Activated CD8-positive, alpha-beta memory T cell treated with anti-CD3 and anti-CD28 coated beads for 24 hours (primary cell): Measurements from ENCODE around the gene IL32.
A peak's percentile ranks its signal among the peaks of the same experiment; 100 is the strongest.

Source experiments
- DNase-seq: peaks from one replicate; pipeline ENCODE4 v3.0.0-alpha.2; 2020

The IL32 gene

GRCh38 chr16:3028716-3029319, 36.6 kb upstream of the IL32 start:
- DNase-seq, result peak; percentile 68

DNA sequence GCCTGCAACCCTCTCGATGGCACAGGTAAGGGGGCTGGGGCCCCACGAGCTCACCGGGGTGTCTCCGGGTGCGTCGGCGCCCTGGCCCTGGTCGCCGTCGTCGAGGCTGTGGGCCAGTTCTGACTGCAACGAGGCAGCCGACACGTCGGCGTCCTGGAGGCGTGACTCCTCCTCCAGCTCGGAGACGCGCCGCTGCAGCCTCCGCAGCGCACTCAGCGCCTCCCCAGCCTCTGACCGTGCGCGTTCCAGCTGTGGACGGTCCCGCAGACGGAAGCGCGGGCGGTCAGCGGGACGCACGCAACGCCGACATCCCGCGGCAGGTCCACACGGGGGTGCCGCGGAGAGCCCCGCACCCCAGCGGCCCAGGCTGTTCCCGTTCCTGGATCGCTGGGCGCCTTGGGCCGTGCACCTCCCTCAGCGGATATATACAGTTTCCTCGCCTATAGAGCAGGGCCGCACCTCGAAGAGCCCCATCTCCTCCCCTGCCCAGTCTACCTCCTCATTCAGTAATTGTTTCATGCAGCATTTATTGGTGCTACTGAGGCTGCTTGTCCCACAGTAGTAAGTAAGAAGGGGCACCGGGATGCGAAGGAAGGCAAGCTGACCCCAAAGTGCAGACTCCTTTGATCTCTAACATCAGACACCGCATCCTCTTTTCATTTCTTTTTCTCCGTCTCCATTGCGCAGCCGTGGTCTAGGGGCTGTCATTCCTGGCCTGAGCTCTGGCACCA, 35.8 kb upstream of the IL32 start:
- peak; percentile 69 for DNase-seq

DNA sequence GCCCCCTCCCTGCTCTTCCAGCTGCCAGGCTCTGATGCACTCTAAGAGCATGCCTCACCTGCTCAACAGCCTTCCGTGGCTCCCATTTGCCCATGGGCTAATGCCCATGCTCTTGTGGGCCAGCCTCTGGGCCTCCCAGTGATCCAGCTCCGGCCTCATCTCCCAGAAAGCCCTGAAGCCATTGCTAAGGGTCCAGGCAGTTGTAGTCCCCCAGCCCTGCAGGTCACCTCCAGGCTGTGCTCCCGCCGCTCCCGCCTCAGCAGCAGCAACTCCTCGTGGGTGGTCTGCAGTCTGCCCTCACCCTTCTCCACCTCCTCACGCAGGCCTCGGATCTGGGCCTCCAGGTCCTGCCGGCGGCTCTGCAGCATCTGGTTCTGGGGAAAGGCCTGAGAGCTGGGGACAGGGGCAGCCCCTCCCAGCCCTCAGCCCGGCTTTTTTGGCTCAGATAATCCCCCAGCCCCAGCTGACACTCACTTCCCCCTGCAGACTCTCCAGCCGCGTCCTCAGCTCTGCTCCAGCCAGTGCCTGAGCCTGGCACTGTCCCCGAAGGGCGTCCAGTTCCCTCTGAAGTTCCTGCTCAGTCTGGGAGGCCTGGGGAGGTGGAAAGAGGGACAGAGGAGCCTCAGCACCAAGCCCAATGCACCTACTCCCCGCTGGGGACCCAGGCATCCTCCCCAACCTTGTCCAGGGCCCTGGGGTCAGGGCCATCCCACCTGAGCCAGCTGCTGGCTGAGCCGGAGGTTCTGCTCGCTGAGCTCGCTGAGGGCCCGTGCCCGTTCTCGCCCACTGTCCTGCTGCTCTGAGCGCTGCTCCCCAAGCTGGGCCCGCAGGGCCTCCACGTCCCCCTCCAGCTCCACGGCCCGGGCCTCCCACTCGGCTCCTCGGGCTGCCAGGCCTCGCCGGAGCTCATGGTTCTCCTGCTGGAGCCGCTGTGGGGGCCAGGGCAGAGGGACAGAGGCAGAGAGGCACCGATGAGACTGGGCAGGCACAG, 34.9 kb upstream of the IL32 start:
- no peak for DNase-seq

GRCh38 chr16:3032624-3033023, 32.8 kb upstream of the IL32 start:
- no peak for DNase-seq

GRCh38 chr16:3035289-3035971, 30.0 kb upstream of the IL32 start:
- no peak for DNase-seq

GRCh38 chr16:3035972-3036725, 29.3 kb upstream of the IL32 start:
- no peak for DNase-seq

DNA sequence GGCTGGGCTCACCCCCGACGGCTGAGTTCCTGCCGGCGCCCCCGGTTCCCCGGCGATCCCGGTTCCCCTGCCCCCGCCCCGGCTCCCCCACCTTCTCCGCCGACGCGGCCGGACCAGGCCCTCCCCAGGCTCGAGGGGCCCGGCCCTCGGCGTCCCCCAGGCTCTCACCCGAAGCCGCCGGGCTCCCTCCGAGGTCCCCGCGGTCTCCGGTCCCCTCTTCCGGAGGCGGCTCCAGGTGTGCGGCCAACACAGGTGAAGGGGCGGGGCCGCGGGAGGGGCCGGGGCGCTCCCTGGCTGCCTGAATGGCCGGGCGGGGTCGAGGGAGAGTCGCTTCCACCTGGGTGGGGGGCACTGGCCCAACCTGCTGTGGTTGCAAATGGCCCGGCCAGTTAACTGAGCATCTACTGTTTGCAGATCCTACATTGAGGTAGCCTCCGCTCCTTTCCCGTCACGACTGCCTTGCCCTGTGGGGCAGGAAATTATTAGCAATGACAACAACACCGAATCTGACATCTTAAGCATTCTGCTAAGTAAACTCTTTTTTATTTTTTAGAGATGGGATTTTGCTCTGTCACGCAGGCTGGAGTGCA, 28.6 kb upstream of the IL32 start, which contains the start of gene BICDL2:
Gene BICDL2 (minus strand): TSS at position 219 of the 590 bp plus-strand sequence. CDS start 1,448 bp downstream, outside the sequence.
- no peak for DNase-seq

GRCh38 chr16:3038256-3038655, 27.2 kb upstream of the IL32 start:
- DNase-seq, result no peak

DNA sequence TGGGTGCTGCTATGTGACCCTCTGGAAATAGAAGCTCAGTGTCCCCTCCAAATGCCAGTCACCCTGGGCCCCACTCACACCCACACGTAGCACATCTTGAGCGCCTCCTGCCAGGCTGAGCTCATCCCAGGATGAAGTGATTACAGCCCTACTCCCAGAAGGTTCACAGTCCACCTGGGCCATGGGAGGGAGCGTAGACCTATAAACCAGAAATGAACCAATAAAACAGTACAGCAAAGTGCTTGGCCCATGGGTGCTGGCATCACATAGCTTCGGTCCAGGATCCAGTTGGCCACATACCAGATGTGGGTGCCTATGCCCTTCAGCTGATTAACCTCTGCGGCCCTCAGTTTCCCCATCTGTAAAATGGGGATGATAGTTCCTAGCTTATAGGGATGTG, 26.5 kb upstream of the IL32 start:
- no peak for DNase-seq

DNA sequence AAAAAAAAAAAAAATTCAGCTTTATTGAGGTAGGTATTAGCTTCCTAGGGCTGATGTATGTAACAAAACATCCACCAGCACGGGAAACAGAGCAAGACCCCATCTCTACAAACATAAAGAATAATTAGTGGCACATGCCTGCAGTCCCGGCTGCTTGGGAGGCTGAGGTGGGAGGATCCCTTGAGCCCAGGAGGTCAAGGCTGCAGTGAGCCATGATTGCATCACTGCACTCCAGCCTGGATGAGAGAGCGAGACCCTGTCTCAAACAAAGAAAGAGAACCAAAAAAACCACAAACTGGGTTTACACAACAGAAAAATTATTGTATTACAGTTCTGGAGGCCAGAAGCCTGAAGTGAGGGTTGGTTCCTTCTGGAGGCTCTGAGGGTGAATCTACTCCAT, 23.1 kb upstream of the IL32 start:
- DNase-seq, result no peak

DNA sequence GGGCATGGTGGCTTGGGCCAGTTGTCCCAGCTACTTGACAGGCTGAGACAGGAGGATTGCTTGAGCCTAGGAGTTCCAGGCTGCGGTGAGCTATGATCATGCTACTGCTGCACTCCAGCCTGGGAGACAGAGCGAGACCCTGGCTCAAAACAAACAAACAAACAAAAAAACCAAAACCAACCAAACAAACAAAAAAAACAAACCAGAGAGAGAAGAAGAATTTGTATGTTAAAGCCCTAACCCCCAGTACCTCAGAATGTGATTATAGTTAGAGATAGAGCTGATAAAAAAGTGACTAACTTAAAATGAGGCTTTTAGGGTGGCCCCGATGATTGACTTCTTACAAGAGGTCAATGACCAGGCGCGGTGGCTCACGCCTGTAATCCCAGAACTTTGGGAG, 20.7 kb upstream of the IL32 start:
- DNase-seq, result no peak

DNA sequence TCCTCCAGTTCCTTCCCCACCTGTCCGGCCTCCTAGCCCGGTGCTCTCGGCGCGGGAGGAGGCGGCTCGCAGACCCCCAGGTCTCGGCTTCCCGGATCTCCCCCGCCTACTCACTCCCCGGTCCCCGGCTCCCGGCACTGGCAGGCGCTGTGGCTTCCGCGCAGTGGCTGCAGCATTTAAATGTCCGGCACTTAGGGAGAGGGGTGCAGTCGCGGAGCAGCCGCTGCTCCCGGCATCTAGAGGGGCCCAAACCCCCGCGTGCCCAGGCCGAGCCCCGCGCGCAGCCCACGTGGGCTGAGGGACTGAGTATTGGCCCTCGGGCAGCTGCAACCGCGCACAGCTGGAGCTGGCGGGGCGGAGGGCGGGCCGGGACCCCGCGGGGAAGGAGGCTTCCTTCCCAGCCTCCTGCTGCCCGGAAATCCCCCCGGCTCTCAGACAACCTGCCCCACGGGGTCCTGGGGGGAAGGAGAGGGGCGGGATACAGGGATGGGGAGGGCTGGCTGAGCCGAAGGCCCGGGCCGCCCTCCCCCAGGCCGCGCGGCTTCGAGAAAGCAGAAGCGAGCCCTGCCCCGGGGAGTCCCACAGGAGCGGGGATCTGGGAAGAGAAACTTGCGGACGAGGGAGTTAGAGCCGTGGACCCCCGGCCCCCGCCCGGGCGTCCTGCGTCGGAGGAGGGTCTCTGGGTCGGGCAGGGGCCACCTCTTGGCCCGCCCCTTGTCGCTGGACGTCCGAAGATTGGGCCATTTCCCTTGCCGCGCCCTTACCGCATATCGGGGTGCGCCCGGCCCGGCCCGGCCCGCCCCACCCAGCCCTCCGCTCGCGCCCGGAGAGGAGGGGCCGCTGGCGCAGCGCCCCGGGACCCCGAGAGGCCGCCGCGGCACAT, 19.4 kb upstream of the IL32 start, which contains the start of gene MMP25:
Gene MMP25 (plus strand): TSS at position 804 of the 883 bp plus-strand sequence. CDS start 357 bp downstream, outside the sequence.
- peak; percentile 69 for DNase-seq

DNA sequence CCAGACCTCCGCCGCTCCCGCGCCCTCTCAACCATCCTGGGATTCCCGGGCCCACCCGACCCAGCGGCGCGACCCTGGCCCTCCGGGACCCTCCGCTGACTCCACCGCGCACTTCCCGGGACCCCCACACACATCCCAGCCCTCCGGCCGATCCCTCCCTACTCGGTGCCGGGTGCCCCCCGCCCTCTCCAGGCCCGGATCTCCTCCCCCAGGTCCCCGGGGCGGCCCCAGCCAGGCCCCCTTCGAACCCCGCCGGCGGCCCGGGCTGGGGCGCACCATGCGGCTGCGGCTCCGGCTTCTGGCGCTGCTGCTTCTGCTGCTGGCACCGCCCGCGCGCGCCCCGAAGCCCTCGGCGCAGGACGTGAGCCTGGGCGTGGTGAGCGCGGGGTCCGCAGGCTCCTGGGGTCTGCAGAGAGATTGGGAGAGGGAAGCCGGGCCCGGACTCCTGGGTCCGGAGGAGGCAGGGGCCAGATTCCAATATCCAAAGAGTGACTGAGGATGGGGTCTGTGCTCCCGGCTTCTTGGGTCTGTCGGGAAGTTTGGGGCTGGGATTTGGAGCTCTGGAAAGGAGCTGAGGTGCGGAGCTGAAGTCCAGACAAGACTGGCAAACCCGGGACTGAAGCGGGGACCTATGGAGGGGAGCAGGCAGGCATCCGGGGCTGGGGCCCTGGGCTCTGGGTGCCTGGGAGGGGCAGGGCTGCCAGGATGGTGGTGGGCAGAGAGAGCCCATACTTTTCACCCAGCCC, 18.6 kb upstream of the IL32 start:
- DNase-seq, result no peak

- DNase-seq, result no peak
These were observed 18.1 kb upstream of the IL32 start for GRCh38 chr16:3047387-3047720.

DNA sequence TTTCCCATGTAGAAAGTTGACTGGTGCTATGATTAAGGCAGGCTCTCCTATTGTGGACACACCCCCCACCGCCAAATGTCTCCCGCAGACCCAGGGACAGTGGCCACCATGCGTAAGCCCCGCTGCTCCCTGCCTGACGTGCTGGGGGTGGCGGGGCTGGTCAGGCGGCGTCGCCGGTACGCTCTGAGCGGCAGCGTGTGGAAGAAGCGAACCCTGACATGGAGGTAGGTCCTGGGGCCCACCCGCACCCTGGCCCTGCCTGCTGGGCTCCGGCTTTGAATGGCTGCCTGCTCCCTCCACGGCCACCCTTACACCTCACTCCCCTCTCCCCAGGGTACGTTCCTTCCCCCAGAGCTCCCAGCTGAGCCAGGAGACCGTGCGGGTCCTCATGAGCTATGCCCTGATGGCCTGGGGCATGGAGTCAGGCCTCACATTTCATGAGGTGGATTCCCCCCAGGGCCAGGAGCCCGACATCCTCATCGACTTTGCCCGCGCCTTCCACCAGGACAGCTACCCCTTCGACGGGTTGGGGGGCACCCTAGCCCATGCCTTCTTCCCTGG, 15.4 kb upstream of the IL32 start:
- no peak for DNase-seq

GRCh38 chr16:3050487-3050886, 15.0 kb upstream of the IL32 start:
- no peak for DNase-seq

GRCh38 chr16:3051009-3051408, 14.4 kb upstream of the IL32 start:
- DNase-seq, result no peak

GRCh38 chr16:3051494-3051893, 13.9 kb upstream of the IL32 start:
- no peak for DNase-seq

DNA sequence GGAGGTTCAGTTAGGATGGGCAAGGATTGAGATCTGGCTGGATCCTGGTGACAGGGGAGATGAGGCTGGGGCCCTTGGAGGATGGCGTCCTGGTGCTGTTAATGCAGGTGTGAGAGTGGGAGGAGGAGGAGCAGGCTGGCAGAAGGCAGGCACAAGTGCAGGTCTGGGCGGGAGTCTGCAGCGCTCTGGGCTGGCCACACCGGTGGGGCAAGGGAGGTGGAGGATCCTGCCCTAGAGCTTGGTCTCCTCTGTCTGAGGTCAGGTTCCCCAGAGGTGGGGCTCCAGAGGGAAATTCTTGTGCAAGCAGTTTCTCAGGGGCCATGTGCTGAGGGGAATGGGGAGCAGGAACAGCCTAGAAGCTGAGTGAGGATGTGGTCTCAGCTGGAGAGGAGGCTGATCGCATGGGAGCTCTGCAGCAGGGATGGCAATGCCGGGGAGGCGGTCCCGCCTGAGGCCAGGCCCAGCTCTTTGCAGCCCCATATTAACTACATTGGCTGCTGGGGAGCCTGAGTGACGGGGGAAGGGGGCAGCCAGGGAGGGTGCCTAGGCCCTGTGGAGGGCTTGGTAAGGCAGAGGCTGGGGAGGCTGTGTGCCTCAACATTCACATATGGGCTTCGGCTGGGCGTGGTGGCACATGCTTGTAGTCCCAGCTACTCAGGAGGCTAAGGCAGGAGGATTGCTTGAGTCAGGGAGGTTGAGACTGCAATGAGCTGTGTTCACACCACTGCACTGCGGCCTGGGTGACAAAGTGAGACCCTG, 12.7 kb upstream of the IL32 start:
- DNase-seq, result peak; percentile 70
